IPS-20b (cell line): ENCODE results near the gene ABTB2.
A peak's percentile ranks its signal among the peaks of the same experiment; 100 is the strongest.

ENCODE experiments used
- H3K27ac ChIP-seq: one replicate; pipeline ENCODE4 v1.5.1; 2013; ENCODE audit warnings: low read length
- H3K27me3 ChIP-seq: 2 replicates; pipeline ENCODE4 v1.6.1; 2013; ENCODE audit warnings: mild to moderate bottlenecking, low read length, inconsistent platforms; ENCODE audit not compliant: insufficient read depth
- H3K36me3 ChIP-seq: 2 replicates; pipeline ENCODE4 v1.6.1; 2013; ENCODE audit warnings: low read depth, mild to moderate bottlenecking, inconsistent platforms, low read length, moderate library complexity; ENCODE audit not compliant: insufficient read depth
- H3K4me1 ChIP-seq: 2 replicates; pipeline ENCODE4 v1.6.1; 2013; ENCODE audit warnings: mild to moderate bottlenecking, control low read depth, inconsistent platforms, low read length, moderate library complexity; ENCODE audit not compliant: insufficient read depth
- H3K4me3 ChIP-seq: 2 replicates; pipeline ENCODE4 v1.5.1; 2013; ENCODE audit warnings: mild to moderate bottlenecking, low read length, inconsistent platforms
- H3K9ac ChIP-seq: 2 replicates; pipeline ENCODE4 v1.6.1; 2013; ENCODE audit warnings: low read depth, mild to moderate bottlenecking, inconsistent platforms, low read length, moderate library complexity
- H3K9me3 ChIP-seq: 2 replicates; pipeline ENCODE4 v1.6.1; 2013; ENCODE audit warnings: mild to moderate bottlenecking, low read depth, low read length, inconsistent platforms; ENCODE audit not compliant: insufficient read depth

Gene ABTB2

GRCh38 chr11:34311126-34311525 lies 46.7 kb downstream of the ABTB2 start:
- Histone ChIP-seq H3K4me3 (no peak overlapping the region), H3K36me3 (no peaks in the 10 kb centered on the region), H3K27ac (no peak overlapping the region), H3K9me3 (no peaks in the 10 kb centered on the region), H3K4me1 (peaks cover 25% of the 10 kb centered on the region; the same call in 1 of the 2 replicates), H3K9ac (no peak overlapping the region), H3K27me3 (no peaks in the 10 kb centered on the region)

GRCh38 chr11:34309965-34310364 lies 47.8 kb downstream of the ABTB2 start:
- Histone ChIP-seq H3K4me1 (peaks cover 22% of the 10 kb centered on the region; the same call in 1 of the 2 replicates), H3K9ac (no peak overlapping the region), H3K9me3 (no peaks in the 10 kb centered on the region), H3K27me3 (no peaks in the 10 kb centered on the region), H3K36me3 (no peaks in the 10 kb centered on the region), H3K4me3 (no peak overlapping the region), H3K27ac (no peak overlapping the region)

GRCh38 chr11:34308913-34309585 lies 48.8 kb downstream of the ABTB2 start:
- no peak overlapping the region for H3K4me3 ChIP-seq

GRCh38 chr11:34308049-34308912 lies 49.5 kb downstream of the ABTB2 start:
- Histone ChIP-seq H3K4me1 (peaks cover 22% of the 10 kb centered on the region; the same call in 1 of the 2 replicates), H3K4me3 (no peak overlapping the region), H3K36me3 (no peaks in the 10 kb centered on the region), H3K27ac (no peak overlapping the region), H3K27me3 (no peaks in the 10 kb centered on the region), H3K9me3 (no peaks in the 10 kb centered on the region), H3K9ac (no peak overlapping the region)

More at GRCh38 chr11:34308913-34309585, 48.8 kb downstream of the ABTB2 start:
- no peak overlapping the region for H3K9ac ChIP-seq
- no peaks in the 10 kb centered on the region for H3K9me3 ChIP-seq
- H3K27ac ChIP-seq, result no peak overlapping the region
- H3K4me1 ChIP-seq, result peaks cover 22% of the 10 kb centered on the region; the same call in 1 of the 2 replicates
- no peaks in the 10 kb centered on the region for H3K36me3 ChIP-seq
- no peaks in the 10 kb centered on the region for H3K27me3 ChIP-seq

- H3K4me1 ChIP-seq, result peaks cover 22% of the 10 kb centered on the region; the same call in 1 of the 2 replicates
- no peaks in the 10 kb centered on the region for H3K36me3 ChIP-seq
- no peaks in the 10 kb centered on the region for H3K27me3 ChIP-seq
- H3K9ac ChIP-seq, result no peak overlapping the region
- no peaks in the 10 kb centered on the region for H3K9me3 ChIP-seq
- no peak overlapping the region for H3K4me3 ChIP-seq
- no peak overlapping the region for H3K27ac ChIP-seq
Observed at GRCh38 chr11:34305780-34306179, 52.0 kb downstream of the ABTB2 start.

- H3K27ac ChIP-seq, result no peak overlapping the region
Observed at GRCh38 chr11:34305193-34305592, 52.6 kb downstream of the ABTB2 start.

GRCh38 chr11:34303028-34303570 lies 54.7 kb downstream of the ABTB2 start:
- Histone ChIP-seq H3K9me3 (no peaks in the 10 kb centered on the region), H3K27ac (no peak overlapping the region), H3K27me3 (no peaks in the 10 kb centered on the region), H3K4me1 (peaks cover 27% of the 10 kb centered on the region), H3K9ac (no peak overlapping the region), H3K36me3 (no peaks in the 10 kb centered on the region), H3K4me3 (no peak overlapping the region)

More at GRCh38 chr11:34305193-34305592, 52.6 kb downstream of the ABTB2 start:
- H3K4me1 ChIP-seq, result peaks cover 24% of the 10 kb centered on the region; the same call in 1 of the 2 replicates
- no peak overlapping the region for H3K9ac ChIP-seq
- no peaks in the 10 kb centered on the region for H3K36me3 ChIP-seq
- H3K4me3 ChIP-seq, result no peak overlapping the region
- no peaks in the 10 kb centered on the region for H3K9me3 ChIP-seq
- H3K27me3 ChIP-seq, result no peaks in the 10 kb centered on the region

- no peaks in the 10 kb centered on the region for H3K36me3 ChIP-seq
- H3K9ac ChIP-seq, result no peak overlapping the region
- no peak overlapping the region for H3K27ac ChIP-seq
- H3K27me3 ChIP-seq, result no peaks in the 10 kb centered on the region
- no peaks in the 10 kb centered on the region for H3K9me3 ChIP-seq
- H3K4me1 ChIP-seq, result peaks cover 23% of the 10 kb centered on the region
- no peak overlapping the region for H3K4me3 ChIP-seq
Observed at GRCh38 chr11:34302046-34302921, 55.5 kb downstream of the ABTB2 start.

GRCh38 chr11:34300926-34301295 lies 56.9 kb downstream of the ABTB2 start:
- no peak overlapping the region for H3K9ac ChIP-seq
- no peak overlapping the region for H3K4me3 ChIP-seq
- no peaks in the 10 kb centered on the region for H3K27me3 ChIP-seq
- no peak overlapping the region for H3K27ac ChIP-seq
- no peaks in the 10 kb centered on the region for H3K36me3 ChIP-seq
- H3K9me3 ChIP-seq, result no peaks in the 10 kb centered on the region
- peaks cover 19% of the 10 kb centered on the region for H3K4me1 ChIP-seq

- Histone ChIP-seq H3K4me1 (peaks cover 19% of the 10 kb centered on the region), H3K27ac (no peak overlapping the region)
Observed at GRCh38 chr11:34300026-34300925, 57.5 kb downstream of the ABTB2 start.

More at GRCh38 chr11:34300026-34300925, 57.5 kb downstream of the ABTB2 start:
- Histone ChIP-seq H3K4me3 (peak overlapping the region; percentile 30; the same call in 1 of the 2 replicates), H3K9ac (0 out of 2 replicates have a peak overlapping the region, but pooled peaks have one; percentile 41), H3K36me3 (no peaks in the 10 kb centered on the region), H3K27me3 (no peaks in the 10 kb centered on the region), H3K9me3 (no peaks in the 10 kb centered on the region)
